A673 (cell line): ENCODE data around the gene NXF1.

Source experiments
- EZH2 ChIP-seq: fragments of 200-600 bp; sonication (generic); IDR thresholded peaks from 2 replicates; pipeline ENCODE4 v1.6.1; 2017; ENCODE audit warnings: borderline replicate concordance, low read depth, mild to moderate bottlenecking, mixed read lengths, antibody characterized with exemption, low read length; ENCODE audit not compliant: poor library complexity, severe bottlenecking
- TF ChIP-seq, protein P1 (sequence below): fragments of 300-800, 200-600 bp; sonication (generic); conservative IDR thresholded peaks from 2 replicates; pipeline ENCODE4 v1.5.1; 2017; ENCODE audit warnings: low read depth, mild to moderate bottlenecking, antibody characterized with exemption, low read length, moderate library complexity, mixed read lengths

DNA sequence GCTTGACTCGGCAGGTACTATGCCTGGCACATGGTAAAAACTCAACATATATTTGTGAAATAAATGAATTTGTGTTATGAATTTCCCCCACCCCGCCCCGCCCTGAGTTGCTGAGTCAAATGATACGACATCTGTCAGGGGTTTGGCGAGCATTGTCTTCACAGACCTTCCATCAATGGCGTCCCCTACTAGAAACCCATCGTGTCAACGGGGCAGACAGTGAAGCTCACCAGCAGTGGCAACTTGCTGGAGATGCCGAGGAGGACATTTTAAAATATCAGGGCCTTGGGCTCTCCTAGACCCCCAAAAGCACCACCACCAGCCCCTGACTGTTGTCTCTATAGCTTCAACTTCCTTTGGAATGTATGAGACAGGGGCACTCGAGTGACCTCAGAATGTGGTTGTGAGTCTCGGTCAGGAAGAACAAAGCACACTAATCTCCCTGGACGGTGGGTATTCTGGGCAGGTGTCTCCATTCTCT, 761 bp upstream of the NXF1 start:
- TF ChIP-seq, protein P1, sequence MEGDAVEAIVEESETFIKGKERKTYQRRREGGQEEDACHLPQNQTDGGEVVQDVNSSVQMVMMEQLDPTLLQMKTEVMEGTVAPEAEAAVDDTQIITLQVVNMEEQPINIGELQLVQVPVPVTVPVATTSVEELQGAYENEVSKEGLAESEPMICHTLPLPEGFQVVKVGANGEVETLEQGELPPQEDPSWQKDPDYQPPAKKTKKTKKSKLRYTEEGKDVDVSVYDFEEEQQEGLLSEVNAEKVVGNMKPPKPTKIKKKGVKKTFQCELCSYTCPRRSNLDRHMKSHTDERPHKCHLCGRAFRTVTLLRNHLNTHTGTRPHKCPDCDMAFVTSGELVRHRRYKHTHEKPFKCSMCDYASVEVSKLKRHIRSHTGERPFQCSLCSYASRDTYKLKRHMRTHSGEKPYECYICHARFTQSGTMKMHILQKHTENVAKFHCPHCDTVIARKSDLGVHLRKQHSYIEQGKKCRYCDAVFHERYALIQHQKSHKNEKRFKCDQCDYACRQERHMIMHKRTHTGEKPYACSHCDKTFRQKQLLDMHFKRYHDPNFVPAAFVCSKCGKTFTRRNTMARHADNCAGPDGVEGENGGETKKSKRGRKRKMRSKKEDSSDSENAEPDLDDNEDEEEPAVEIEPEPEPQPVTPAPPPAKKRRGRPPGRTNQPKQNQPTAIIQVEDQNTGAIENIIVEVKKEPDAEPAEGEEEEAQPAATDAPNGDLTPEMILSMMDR, result no peak
- TF ChIP-seq EZH2, result no peak
